ENCODE data around the gene RB1.

RB1 gene

GRCh38 chr13:48383384-48383783, 79.8 kb downstream of the RB1 start:
- peaks cover 45% of the 10 kb centered on the region for H3K36me3 ChIP-seq (replicated peaks; ENCODE audit: low read depth, low read length)
- no peak overlapping the region for H3K4me3 ChIP-seq (ENCODE audit: low read length)
- no peak overlapping the region for H2AFZ ChIP-seq (ENCODE audit: low read depth, low read length)
- H3K9ac ChIP-seq (ENCODE audit: low read length): no peak overlapping the region
- no peaks in the 10 kb centered on the region for H3K27me3 ChIP-seq (ENCODE audit: low read depth, low read length)
- H3K4me2 ChIP-seq (ENCODE audit: low read length): no peak overlapping the region
- TF ChIP-seq EZH2phosphoT487 (IDR thresholded peaks at IDR 0.05; ENCODE audit: low read depth) (no peak), CTCF (IDR thresholded peaks at IDR 0.05; ENCODE audit: low read depth, low read length) (no peak)
- no peak overlapping the region for H3K27ac ChIP-seq (ENCODE audit: low read length)
- no peaks in the 10 kb centered on the region for H4K20me1 ChIP-seq (ENCODE audit: insufficient read depth, low read length)
- H3K9me3 ChIP-seq (ENCODE audit: insufficient read depth, low read length): no peaks in the 10 kb centered on the region
- H3K79me2 ChIP-seq (ENCODE audit: low read length): no peaks in the 10 kb centered on the region
- H3K4me1 ChIP-seq (ENCODE audit: low read length): peaks cover 8% of the 10 kb centered on the region

- H3K36me3 ChIP-seq (replicated peaks; ENCODE audit: low read depth, low read length): peaks cover 27% of the 10 kb centered on the region
These were observed 83.3 kb downstream of the RB1 start for GRCh38 chr13:48386816-48387215.

DNA sequence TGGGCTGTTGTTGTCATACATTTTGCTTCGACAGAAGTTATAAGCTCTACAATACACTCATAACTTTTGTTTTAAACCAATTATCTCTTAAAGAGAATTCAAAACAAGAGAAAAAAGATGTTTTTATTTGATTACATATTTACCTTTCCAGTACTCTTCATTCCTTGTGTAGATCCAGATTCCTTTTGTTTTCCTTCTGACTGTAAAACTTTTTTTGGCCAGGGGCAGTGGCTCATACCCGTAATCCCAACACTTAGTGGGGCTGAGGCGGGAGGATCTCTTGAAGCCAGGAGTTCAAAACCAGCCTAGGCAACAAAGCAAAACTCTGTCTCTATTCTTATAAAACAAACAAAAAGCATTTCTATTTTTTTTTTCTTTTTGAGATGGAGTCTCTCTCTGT, 87.7 kb downstream of the RB1 start:
- TF ChIP-seq EZH2phosphoT487 (IDR thresholded peaks at IDR 0.05; ENCODE audit: low read depth) (no peak), CTCF (IDR thresholded peaks at IDR 0.05; ENCODE audit: low read depth, low read length) (no peak)
- peaks cover 6% of the 10 kb centered on the region; the same call in 1 of the 2 replicates for H3K4me1 ChIP-seq (ENCODE audit: low read length)
- H4K20me1 ChIP-seq (ENCODE audit: insufficient read depth, low read length): no peaks in the 10 kb centered on the region
- no peak overlapping the region for H3K9ac ChIP-seq (ENCODE audit: low read length)
- H3K27ac ChIP-seq (ENCODE audit: low read length): no peak overlapping the region
- H3K79me2 ChIP-seq (ENCODE audit: low read length): no peaks in the 10 kb centered on the region
- no peaks in the 10 kb centered on the region for H3K27me3 ChIP-seq (ENCODE audit: low read depth, low read length)
- peaks cover 34% of the 10 kb centered on the region for H3K36me3 ChIP-seq (replicated peaks; ENCODE audit: low read depth, low read length)
- H3K4me2 ChIP-seq (ENCODE audit: low read length): no peak overlapping the region
- H3K9me3 ChIP-seq (ENCODE audit: insufficient read depth, low read length): no peaks in the 10 kb centered on the region
- no peak overlapping the region for H2AFZ ChIP-seq (ENCODE audit: low read depth, low read length)
- no peak overlapping the region for H3K4me3 ChIP-seq (ENCODE audit: low read length)

More at GRCh38 chr13:48386816-48387215, 83.3 kb downstream of the RB1 start:
- no peak overlapping the region for H3K27ac ChIP-seq (ENCODE audit: low read length)
- H3K79me2 ChIP-seq (ENCODE audit: low read length): no peaks in the 10 kb centered on the region
- no peaks in the 10 kb centered on the region for H3K9me3 ChIP-seq (ENCODE audit: insufficient read depth, low read length)
- no peak overlapping the region for H3K9ac ChIP-seq (ENCODE audit: low read length)
- no peaks in the 10 kb centered on the region for H3K27me3 ChIP-seq (ENCODE audit: low read depth, low read length)
- no peaks in the 10 kb centered on the region for H4K20me1 ChIP-seq (ENCODE audit: insufficient read depth, low read length)
- no peak overlapping the region for H3K4me2 ChIP-seq (ENCODE audit: low read length)
- TF ChIP-seq EZH2phosphoT487 (IDR thresholded peaks at IDR 0.05; ENCODE audit: low read depth) (no peak), CTCF (IDR thresholded peaks at IDR 0.05; ENCODE audit: low read depth, low read length) (no peak)
- H2AFZ ChIP-seq (ENCODE audit: low read depth, low read length): no peak overlapping the region
- peaks cover 6% of the 10 kb centered on the region; the same call in 1 of the 2 replicates for H3K4me1 ChIP-seq (ENCODE audit: low read length)
- no peak overlapping the region for H3K4me3 ChIP-seq (ENCODE audit: low read length)

DNA sequence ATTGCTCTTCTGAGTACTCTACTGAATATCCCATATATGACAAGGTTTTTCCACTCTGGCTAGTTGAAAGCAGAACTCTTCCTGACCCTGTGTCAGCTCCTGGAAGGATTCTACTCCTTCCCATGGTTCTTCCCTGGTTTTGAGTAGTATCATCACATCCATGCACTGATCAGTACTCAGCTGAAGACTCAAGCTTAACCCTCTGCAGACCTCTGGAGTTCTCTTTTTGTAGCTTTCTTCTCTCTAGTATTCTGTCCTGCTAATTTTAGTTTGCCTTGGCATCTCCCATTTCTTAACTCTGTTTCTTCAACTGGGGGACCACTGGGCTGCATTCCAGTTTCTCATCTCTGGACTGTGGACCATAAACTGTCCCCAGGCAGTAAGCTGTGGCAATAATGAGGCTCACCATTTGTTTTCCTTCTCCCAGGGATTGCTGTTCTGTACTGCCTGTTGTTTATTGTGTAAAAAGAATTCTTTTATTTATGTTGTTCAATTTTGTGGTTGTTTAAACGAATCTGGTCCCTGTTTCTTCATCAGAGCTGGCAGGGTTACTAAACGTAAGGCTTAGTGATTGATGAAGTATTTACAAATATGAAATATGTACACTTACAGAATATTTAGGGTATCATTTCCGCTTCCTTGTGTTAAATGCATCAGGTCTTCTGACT, 89.6 kb downstream of the RB1 start:
- Histone ChIP-seq H3K79me2 (ENCODE audit: low read length) (no peaks in the 10 kb centered on the region), H3K36me3 (replicated peaks; ENCODE audit: low read depth, low read length) (peaks cover 32% of the 10 kb centered on the region), H3K4me1 (ENCODE audit: low read length) (peaks cover 6% of the 10 kb centered on the region; the same call in 1 of the 2 replicates), H2AFZ (ENCODE audit: low read depth, low read length) (no peak overlapping the region), H3K9ac (ENCODE audit: low read length) (no peak overlapping the region), H3K4me2 (ENCODE audit: low read length) (no peak overlapping the region), H4K20me1 (ENCODE audit: insufficient read depth, low read length) (no peaks in the 10 kb centered on the region), H3K27ac (ENCODE audit: low read length) (no peak overlapping the region), H3K9me3 (ENCODE audit: insufficient read depth, low read length) (no peaks in the 10 kb centered on the region), H3K27me3 (ENCODE audit: low read depth, low read length) (no peaks in the 10 kb centered on the region), H3K4me3 (ENCODE audit: low read length) (no peak overlapping the region)
- TF ChIP-seq CTCF (IDR thresholded peaks at IDR 0.05; ENCODE audit: low read depth, low read length): no peak
- no peak for TF ChIP-seq EZH2phosphoT487 (IDR thresholded peaks at IDR 0.05; ENCODE audit: low read depth)
